ENCODE measurements around the gene ARHGAP15.

ARHGAP15 gene

GRCh38 chr2:143528021-143528420, 398.8 kb downstream of the ARHGAP15 start:
- Histone ChIP-seq H3F3A (ENCODE audit: control insufficient read depth, insufficient read depth) (no peaks in the 10 kb centered on the region), H3K36me3 (ENCODE audit: control insufficient read depth, low read length) (no peaks in the 10 kb centered on the region), H3K9me3 (ENCODE audit: control insufficient read depth, insufficient read depth, low read length) (no peaks in the 10 kb centered on the region), H3K27ac (ENCODE audit: low read depth, low read length) (no peak overlapping the region), H4K20me1 (ENCODE audit: control insufficient read depth, insufficient read depth, low read depth, low read length) (no peaks in the 10 kb centered on the region), H3K27me3 (ENCODE audit: control insufficient read depth, low read length) (no peaks in the 10 kb centered on the region), H3K79me2 (ENCODE audit: control insufficient read depth, low read length) (no peaks in the 10 kb centered on the region), H3K4me3 (ENCODE audit: low read length) (no peak overlapping the region), H3K4me2 (ENCODE audit: low read length) (no peak overlapping the region), H3K4me1 (ENCODE audit: control insufficient read depth, low read length) (no peaks in the 10 kb centered on the region), H3K9me2 (replicated peaks; ENCODE audit: control insufficient read depth, low read length) (no peaks in the 10 kb centered on the region)
- no peak for TF ChIP-seq EZH2phosphoT487 (IDR thresholded peaks at IDR 0.05; ENCODE audit: borderline replicate concordance, low read length)
- TF ChIP-seq CTCF (IDR thresholded peaks at IDR 0.05; ENCODE audit: low read depth, low read length, poor library complexity, severe bottlenecking): no peak

- H3K79me2 ChIP-seq (ENCODE audit: control insufficient read depth, low read length): no peaks in the 10 kb centered on the region
- H3K4me2 ChIP-seq (ENCODE audit: low read length): no peak overlapping the region
- no peaks in the 10 kb centered on the region for H3K9me2 ChIP-seq (replicated peaks; ENCODE audit: control insufficient read depth, low read length)
- no peaks in the 10 kb centered on the region for H3K36me3 ChIP-seq (ENCODE audit: control insufficient read depth, low read length)
- no peaks in the 10 kb centered on the region for H3K9me3 ChIP-seq (ENCODE audit: control insufficient read depth, insufficient read depth, low read length)
- H3K27ac ChIP-seq (ENCODE audit: low read depth, low read length): no peak overlapping the region
- H3K4me3 ChIP-seq (ENCODE audit: low read length): no peak overlapping the region
- TF ChIP-seq CTCF (IDR thresholded peaks at IDR 0.05; ENCODE audit: low read depth, low read length, poor library complexity, severe bottlenecking) (no peak), EZH2phosphoT487 (IDR thresholded peaks at IDR 0.05; ENCODE audit: borderline replicate concordance, low read length) (no peak)
- H4K20me1 ChIP-seq (ENCODE audit: control insufficient read depth, insufficient read depth, low read depth, low read length): no peaks in the 10 kb centered on the region
- no peaks in the 10 kb centered on the region for H3K27me3 ChIP-seq (ENCODE audit: control insufficient read depth, low read length)
- H3F3A ChIP-seq (ENCODE audit: control insufficient read depth, insufficient read depth): no peaks in the 10 kb centered on the region
- no peaks in the 10 kb centered on the region for H3K4me1 ChIP-seq (ENCODE audit: control insufficient read depth, low read length)
Observed at GRCh38 chr2:143529118-143529720, 400.0 kb downstream of the ARHGAP15 start.

GRCh38 chr2:143530758-143531157, 401.5 kb downstream of the ARHGAP15 start:
- Histone ChIP-seq H3K36me3 (ENCODE audit: control insufficient read depth, low read length) (no peaks in the 10 kb centered on the region), H3K27me3 (ENCODE audit: control insufficient read depth, low read length) (no peaks in the 10 kb centered on the region), H3K27ac (ENCODE audit: low read depth, low read length) (no peak overlapping the region)

More at GRCh38 chr2:143530758-143531157, 401.5 kb downstream of the ARHGAP15 start:
- no peaks in the 10 kb centered on the region for H4K20me1 ChIP-seq (ENCODE audit: control insufficient read depth, insufficient read depth, low read depth, low read length)
- no peaks in the 10 kb centered on the region for H3K4me1 ChIP-seq (ENCODE audit: control insufficient read depth, low read length)
- no peaks in the 10 kb centered on the region for H3K9me3 ChIP-seq (ENCODE audit: control insufficient read depth, insufficient read depth, low read length)
- H3K9me2 ChIP-seq (replicated peaks; ENCODE audit: control insufficient read depth, low read length): no peaks in the 10 kb centered on the region
- TF ChIP-seq EZH2phosphoT487 (IDR thresholded peaks at IDR 0.05; ENCODE audit: borderline replicate concordance, low read length) (no peak), CTCF (IDR thresholded peaks at IDR 0.05; ENCODE audit: low read depth, low read length, poor library complexity, severe bottlenecking) (no peak)
- no peak overlapping the region for H3K4me3 ChIP-seq (ENCODE audit: low read length)
- H3K4me2 ChIP-seq (ENCODE audit: low read length): no peak overlapping the region
- no peaks in the 10 kb centered on the region for H3K79me2 ChIP-seq (ENCODE audit: control insufficient read depth, low read length)
- H3F3A ChIP-seq (ENCODE audit: control insufficient read depth, insufficient read depth): no peaks in the 10 kb centered on the region
